ENCODE results near the gene KRTAP12-3. TPM values are rescaled to one million over a fixed set of nuclear protein-coding genes. Genes with fewer than 3 reads are reported as not detected.
"Not testable (repeated sequence)": the region's sequence is repeated elsewhere in the genome, so short reads cannot be mapped to it uniquely, and the experiment has no call there.

KRTAP12-3 gene, protein sequence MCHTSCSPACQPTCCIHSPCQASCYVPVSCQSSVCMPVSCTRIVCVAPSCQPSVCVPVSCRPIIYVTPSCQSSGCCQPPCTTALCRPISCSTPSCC
- polyA plus RNA-seq (2011; rRNA removed) (not detected in 2 replicates), polyA minus RNA-seq (2011; rRNA and poly(A)+ RNA removed) (not detected in 2 replicates)

- H3K27ac ChIP-seq (ENCODE audit: low read depth, low read length) = no peak within 1 kb of the TSS
- TF ChIP-seq, protein P1, sequence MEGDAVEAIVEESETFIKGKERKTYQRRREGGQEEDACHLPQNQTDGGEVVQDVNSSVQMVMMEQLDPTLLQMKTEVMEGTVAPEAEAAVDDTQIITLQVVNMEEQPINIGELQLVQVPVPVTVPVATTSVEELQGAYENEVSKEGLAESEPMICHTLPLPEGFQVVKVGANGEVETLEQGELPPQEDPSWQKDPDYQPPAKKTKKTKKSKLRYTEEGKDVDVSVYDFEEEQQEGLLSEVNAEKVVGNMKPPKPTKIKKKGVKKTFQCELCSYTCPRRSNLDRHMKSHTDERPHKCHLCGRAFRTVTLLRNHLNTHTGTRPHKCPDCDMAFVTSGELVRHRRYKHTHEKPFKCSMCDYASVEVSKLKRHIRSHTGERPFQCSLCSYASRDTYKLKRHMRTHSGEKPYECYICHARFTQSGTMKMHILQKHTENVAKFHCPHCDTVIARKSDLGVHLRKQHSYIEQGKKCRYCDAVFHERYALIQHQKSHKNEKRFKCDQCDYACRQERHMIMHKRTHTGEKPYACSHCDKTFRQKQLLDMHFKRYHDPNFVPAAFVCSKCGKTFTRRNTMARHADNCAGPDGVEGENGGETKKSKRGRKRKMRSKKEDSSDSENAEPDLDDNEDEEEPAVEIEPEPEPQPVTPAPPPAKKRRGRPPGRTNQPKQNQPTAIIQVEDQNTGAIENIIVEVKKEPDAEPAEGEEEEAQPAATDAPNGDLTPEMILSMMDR (IDR thresholded peaks at IDR 0.05; ENCODE audit: low read depth, low read length) = no peak
- DNase-seq (ENCODE audit: low read depth, low spot score) = no peak
- no peaks in the 10 kb centered on the region for H3K27me3 ChIP-seq (ENCODE audit: control insufficient read depth, insufficient read depth, low read length)
- CTCF ChIA-PET = no interaction called here
- peaks cover 16% of the 10 kb centered on the region; the same call in 1 of the 2 replicates for H3K9me3 ChIP-seq (ENCODE audit: control insufficient read depth, insufficient read depth, low read length)
- H3K4me3 ChIP-seq (ENCODE audit: low read depth, low read length) = no peak within 1 kb of the TSS
- POLR2A ChIA-PET = no interaction called here
Observed at GRCh38 chr21:44657635-44658540, at the start of gene KRTAP12-3. KRTAP12-3 (plus strand) TSS chr21:44657932; CDS start chr21:44657980, 48 bp downstream.

DNA sequence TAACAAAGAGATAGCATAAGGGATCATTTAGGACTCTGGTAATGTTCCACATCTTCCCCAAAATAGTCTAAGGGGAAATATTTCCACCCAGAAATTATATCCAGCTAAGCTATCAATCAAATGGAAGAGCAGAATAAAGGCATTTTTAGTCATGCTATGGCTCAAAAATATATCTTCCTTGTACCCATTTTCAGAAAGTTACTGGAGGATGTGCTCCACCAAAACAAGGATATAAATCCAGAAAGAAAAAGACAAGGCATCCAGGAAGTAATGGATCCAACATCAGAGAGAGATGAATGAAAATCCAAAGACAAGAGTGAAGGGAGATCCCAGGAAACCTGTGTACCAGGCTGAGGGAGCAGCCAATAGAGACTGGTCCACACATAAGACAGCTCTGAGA, 48.5 kb upstream of the KRTAP12-3 start:
- TF ChIP-seq, protein P1 (IDR thresholded peaks at IDR 0.05; ENCODE audit: low read depth, low read length) = no peak
- POLR2A ChIA-PET = no interaction called here
- no peak for DNase-seq (ENCODE audit: low read depth, low spot score)
- no peaks in the 10 kb centered on the region for H3K27me3 ChIP-seq (ENCODE audit: control insufficient read depth, insufficient read depth, low read length)
- H3K27ac ChIP-seq (ENCODE audit: low read depth, low read length) = no peak overlapping the region
- no peak overlapping the region for H3K4me3 ChIP-seq (ENCODE audit: low read depth, low read length)
- peaks cover 26% of the 10 kb centered on the region for H3K9me3 ChIP-seq (ENCODE audit: control insufficient read depth, insufficient read depth, low read length)
- CTCF ChIA-PET = no interaction called here

DNA sequence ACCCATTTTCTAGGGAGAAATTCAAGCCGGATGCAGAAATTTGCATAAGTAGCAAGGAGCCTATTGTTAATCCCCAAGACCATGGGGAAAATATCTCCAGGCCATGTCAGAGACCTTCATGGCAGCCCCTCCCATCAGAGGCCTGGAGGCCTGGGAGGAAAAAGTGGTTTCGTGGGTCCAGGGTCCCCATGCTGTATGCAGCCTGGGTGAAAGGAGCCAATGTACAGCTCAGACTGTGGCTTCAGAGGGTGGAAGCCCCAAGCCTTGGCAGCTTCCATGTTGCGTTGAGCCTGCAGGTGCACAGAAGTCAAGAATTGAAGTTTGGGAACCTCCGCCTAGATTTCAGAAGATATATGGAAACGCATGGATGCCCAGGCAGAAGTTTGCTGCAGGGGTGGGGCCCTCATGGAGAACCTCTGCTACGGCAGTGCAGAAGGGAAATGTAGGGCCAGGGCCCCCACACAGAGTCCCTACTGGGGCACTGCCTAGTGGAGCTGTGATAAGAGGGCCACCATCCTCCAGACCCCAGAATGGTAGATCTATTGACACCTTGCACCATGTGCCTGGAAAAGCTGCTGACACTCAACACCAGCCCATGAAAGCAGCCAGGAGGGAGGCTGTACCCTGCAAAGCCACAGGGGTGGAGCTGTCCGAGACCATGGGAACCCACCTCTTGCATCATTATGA, 47.4 kb upstream of the KRTAP12-3 start:
- POLR2A ChIA-PET; H3K27ac ChIP-seq (ENCODE audit: low read depth, low read length); H3K4me3 ChIP-seq (ENCODE audit: low read depth, low read length); DNase-seq (ENCODE audit: low read depth, low spot score); H3K27me3 ChIP-seq (ENCODE audit: control insufficient read depth, insufficient read depth, low read length): not testable (repeated sequence)
- CTCF ChIA-PET = interaction anchor here (1.1 kb wide), 1 partner anchor 183 kb away, joined by 3 read pairs; no protein-coding TSS in a partner anchor
- H3K9me3 ChIP-seq (ENCODE audit: control insufficient read depth, insufficient read depth, low read length) = peaks cover 36% of the 10 kb centered on the region

- CTCF ChIA-PET = no interaction called here
- no peak overlapping the region for H3K4me3 ChIP-seq (ENCODE audit: low read depth, low read length)
- TF ChIP-seq, protein P1 (IDR thresholded peaks at IDR 0.05; ENCODE audit: low read depth, low read length) = no peak
- DNase-seq (ENCODE audit: low read depth, low spot score) = no peak
- H3K27me3 ChIP-seq (ENCODE audit: control insufficient read depth, insufficient read depth, low read length) = no peaks in the 10 kb centered on the region
- POLR2A ChIA-PET = no interaction called here
- H3K9me3 ChIP-seq (ENCODE audit: control insufficient read depth, insufficient read depth, low read length) = peaks cover 47% of the 10 kb centered on the region
- no peak overlapping the region for H3K27ac ChIP-seq (ENCODE audit: low read depth, low read length)
Observed at GRCh38 chr21:44611551-44611950, 46.2 kb upstream of the KRTAP12-3 start.

DNA sequence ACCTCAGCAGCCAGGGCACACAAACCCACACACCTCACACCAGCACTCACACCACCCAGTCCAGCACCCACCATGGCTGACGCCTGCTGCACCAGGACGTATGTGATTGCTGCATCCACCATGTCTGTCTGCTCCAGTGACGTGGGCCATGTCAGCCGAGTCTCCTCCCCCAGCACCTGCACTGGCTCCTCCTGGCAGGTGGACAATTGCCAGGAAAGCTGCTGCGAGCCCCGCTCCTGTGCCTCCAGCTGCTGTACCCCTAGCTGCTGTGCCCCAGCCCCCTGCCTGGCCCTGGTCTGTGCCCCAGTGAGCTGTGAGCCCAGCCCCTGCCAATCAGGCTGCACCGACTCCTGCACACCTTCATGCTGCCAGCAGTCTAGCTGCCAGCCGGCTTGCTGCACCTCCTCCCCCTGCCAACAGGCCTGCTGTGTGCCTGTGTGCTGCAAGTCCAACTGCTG, 45.7 kb upstream of the KRTAP12-3 start, which contains the start of gene KRTAP10-8:
Gene KRTAP10-8 (plus strand): TSS at position 51 of the 458 bp plus-strand sequence. CDS start 22 bp downstream, at position 73.
- Histone ChIP-seq H3K9me3 (ENCODE audit: control insufficient read depth, insufficient read depth, low read length) (peaks cover 51% of the 10 kb centered on the region), H3K4me3 (ENCODE audit: low read depth, low read length) (no peak within 1 kb of the TSS), H3K27me3 (ENCODE audit: control insufficient read depth, insufficient read depth, low read length) (no peaks in the 10 kb centered on the region), H3K27ac (ENCODE audit: low read depth, low read length) (no peak within 1 kb of the TSS)
- no peak for DNase-seq (ENCODE audit: low read depth, low spot score)
- TF ChIP-seq, protein P1 (IDR thresholded peaks at IDR 0.05; ENCODE audit: low read depth, low read length) = no peak
- ChIA-PET CTCF (no interaction called here), POLR2A (no interaction called here)
